GM21381 (cell line): Measurements from ENCODE around the gene PAK4.
"Not testable (repeated sequence)": the region's sequence is repeated elsewhere in the genome, so short reads cannot be mapped to it uniquely, and the experiment has no call there.

Experiments used
- ATAC-seq: cut with Tn5 transposase; IDR thresholded peaks from one replicate; pipeline ENCODE4 v1.9.1; 2021; ENCODE audit warnings: mild to moderate bottlenecking, moderate library complexity; ENCODE audit not compliant: unreplicated experiment

Gene PAK4

DNA sequence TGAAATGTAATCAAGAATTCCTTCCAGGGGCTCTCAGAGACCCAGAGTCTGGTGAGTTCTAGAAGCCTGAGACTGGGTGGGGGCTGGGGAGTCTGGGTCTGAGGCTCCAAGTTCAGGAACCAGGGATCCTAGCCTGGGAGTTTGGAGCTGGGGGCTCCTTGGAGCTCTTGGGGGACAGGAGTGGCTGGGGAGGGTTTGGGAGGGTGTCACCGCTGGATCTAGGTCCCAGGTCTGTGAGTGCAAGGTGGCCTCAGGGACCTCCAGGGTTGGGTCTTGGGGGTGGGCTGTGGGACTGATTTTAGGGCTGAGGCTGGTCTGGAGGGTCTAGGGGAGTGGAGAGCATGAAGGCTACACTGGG, 77.4 kb downstream of the PAK4 start:
- ATAC-seq, result no peak

- ATAC-seq, result no peak
These were observed 78.1 kb downstream of the PAK4 start, which contains the start of gene SYCN for GRCh38 chr19:39203372-39204341. Gene SYCN (minus strand): TSS chr19:39204263. CDS start chr19:39204254, 9 bp downstream.

DNA sequence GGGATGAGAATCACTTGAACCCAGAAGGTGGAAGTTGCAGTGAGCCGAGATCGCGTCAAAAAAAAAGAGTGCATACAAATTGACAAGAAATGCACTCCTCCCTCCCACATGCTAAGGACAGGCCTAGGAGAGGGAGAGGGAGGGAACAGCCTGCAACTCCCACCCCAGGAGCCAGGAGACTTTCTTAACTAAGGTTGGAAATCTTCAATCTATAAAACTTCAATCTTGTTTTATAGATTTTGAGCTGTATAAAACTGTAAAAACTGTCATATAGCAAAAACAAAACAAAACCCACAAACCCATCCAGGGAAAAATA, 79.8 kb downstream of the PAK4 start:
- ATAC-seq, result no peak

GRCh38 chr19:39206122-39206521, 80.5 kb downstream of the PAK4 start:
- ATAC-seq, result no peak

DNA sequence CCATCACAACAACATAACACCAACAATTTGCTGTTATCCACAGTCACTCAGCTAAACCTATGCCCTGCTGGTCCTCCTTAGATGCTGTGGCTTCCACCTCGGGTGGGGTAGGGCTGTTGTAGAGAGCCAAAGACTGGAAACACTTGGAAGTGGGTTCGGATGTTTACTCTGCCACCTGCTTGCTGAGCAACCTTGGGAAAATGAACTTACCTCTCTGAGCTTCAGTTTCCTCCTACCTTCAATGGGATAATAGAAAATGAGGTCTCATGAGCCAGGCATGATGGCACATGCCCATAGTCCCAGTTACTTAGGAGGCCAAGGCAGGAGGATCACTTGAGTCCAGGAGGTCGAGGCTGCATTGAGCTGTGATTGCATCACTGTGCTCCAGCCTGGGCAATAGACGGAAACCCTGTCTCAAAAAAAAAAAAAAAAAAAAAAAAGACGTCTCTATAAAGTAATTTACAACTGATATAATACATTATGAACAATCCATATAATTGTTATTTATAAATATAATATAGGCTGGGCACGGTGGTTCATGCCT, 81.8 kb downstream of the PAK4 start:
- no peak for ATAC-seq

- ATAC-seq, result no peak
These were observed 82.7 kb downstream of the PAK4 start for GRCh38 chr19:39208175-39208795.

DNA sequence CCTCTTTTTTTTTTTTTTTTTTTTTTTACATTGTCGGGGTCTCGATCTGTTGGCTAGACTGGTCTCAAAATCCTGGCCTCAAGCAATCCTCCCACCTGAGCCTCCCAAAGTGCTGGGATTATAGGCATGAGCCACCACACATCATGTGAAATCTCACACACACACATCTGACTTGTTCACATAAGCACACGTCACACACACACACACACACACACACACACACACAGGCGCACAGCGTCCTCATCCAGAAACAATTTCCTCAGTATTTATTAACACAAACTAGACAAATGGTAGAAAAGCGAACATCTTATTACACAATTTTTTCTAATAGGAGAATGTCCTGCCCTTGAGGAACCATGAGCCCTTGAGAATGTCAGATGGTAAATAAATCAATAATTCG, 83.6 kb downstream of the PAK4 start:
- ATAC-seq, result no peak

DNA sequence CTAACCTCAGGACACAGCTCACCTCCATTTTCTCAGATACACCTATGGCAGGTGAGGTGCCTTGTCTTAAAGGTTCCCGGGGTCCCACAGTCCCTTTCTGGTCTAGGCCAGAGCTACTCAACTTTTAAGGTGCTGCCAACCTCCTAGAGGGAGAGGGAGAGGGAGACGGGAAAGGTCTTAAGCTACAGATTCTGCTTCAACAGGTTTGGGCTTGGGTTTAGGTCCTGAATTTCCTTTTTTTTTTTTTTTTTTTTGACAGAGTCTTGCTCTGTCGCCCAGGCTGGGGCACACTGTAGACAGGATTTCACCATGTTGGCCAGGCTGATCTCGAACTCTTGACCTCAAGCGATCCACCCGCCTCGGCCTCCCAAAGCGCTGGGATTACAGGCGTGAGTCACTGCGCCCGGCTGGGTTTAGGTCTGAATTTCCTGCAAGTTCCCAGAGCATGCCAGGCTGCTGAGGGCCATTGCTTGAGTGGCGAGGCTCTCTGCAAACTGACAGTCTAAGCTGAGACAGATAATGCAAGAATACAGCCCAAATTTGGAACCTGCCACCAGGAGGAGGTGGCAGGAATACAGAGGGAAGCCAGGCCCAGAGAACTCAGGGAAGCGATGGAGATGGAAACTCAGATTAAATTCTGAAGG, 86.3 kb downstream of the PAK4 start:
- no peak for ATAC-seq

GRCh38 chr19:39212375-39212742, 86.8 kb downstream of the PAK4 start:
- no peak for ATAC-seq

GRCh38 chr19:39215323-39215722, 89.7 kb downstream of the PAK4 start:
- ATAC-seq, result not testable (repeated sequence)

- no peak for ATAC-seq
These were observed 91.5 kb downstream of the PAK4 start for GRCh38 chr19:39217094-39217493.

DNA sequence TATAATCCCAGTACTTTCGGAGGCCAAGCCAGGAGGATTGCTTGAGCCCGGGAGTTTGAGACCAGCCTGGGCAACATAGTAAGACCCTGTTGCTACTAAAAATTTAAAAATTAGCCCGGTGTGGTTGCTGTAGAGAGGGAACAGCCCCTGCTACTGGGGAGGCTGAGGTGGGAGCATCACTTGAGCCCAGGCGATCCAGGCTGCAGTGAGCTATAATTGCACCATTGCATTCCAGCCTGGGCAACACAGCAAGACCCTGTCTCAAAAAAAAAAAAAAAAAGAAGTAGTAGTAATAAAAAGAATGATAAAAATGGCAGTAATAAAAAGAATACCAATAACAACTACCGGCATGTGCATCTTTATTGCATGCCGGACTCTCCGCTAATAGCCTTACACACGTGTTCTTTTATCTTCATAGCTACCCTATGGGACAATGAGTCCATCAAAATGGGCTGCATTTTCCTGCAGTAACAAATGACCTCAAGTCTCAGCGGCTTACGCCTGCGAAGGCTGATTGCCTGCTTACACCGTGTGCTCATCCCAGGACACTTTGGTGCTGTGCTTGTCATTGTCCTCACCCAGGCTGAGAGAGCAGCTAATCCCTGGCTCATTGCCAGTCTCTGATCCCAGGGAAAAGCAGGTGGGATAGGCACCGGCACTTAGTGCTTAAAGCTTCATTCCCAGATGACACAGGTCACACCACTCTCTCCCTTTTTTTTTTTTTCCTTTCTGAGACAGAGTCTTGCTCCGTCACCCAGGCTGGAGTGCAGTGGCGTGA, 92.8 kb downstream of the PAK4 start:
- no peak for ATAC-seq

DNA sequence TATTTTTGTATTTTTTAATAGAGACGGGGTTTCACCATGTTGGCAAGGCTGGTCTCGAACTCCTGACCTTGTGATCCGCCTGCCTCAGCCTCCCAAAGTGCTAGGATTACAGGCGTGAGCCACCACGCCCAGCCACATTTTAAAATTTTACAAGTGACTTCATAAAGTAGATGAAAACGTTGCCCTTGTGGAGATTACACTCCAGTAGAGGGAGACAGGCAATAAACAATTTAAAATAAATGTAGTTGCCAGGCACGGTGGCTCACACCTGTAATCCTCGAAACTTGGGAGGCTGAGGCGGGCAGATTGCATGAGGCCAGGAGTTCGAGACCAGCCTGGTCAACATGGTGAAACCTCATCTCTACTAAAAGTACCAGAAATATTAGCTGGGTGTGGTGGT, 93.5 kb downstream of the PAK4 start:
- ATAC-seq, result not testable (repeated sequence)

DNA sequence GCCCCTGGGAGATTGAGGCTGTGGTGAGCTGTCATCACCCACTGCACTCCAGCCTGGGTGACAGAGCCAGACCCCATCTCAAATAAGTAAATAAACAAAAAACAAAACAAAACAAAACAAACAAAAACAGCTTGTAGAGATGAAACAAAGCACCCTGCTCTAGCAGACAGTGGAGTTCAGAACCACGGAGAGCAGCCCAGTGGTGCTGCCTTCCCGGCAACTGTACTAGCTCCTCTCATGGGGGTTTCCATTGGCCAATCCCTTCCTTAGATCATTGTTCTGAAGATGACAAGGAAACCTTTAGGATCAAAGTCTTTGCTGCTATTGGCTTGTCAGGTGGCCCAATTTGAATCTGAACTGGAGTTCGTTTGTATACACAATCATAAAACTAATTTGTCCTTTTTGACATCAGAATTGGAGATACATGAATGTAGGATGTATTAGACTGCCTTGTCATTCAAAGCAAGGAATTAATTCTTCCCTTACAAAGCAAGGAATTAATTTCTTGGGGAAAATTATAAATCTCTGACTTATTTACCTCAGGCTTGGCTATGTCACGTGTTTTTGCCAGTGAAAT, 98.2 kb downstream of the PAK4 start:
- no peak for ATAC-seq

- no peak for ATAC-seq
These were observed 99.3 kb downstream of the PAK4 start for GRCh38 chr19:39224910-39225309.
